ELF-1 (cell line): ENCODE data around the gene SCFD2.
"Not testable (repeated sequence)": the region's sequence is repeated elsewhere in the genome, so short reads cannot be mapped to it uniquely, and the experiment has no call there.

Source experiments
- DNase-seq: peaks from one replicate; pipeline ENCODE4 v3.0.0-alpha.2; 2016; ENCODE audit warnings: low read depth, low spot score

The SCFD2 gene

GRCh38 chr4:53238352-53238751 lies 127.5 kb downstream of the SCFD2 start:
- not testable (repeated sequence) for DNase-seq

GRCh38 chr4:53237811-53238210 lies 128.1 kb downstream of the SCFD2 start:
- not testable (repeated sequence) for DNase-seq

DNA sequence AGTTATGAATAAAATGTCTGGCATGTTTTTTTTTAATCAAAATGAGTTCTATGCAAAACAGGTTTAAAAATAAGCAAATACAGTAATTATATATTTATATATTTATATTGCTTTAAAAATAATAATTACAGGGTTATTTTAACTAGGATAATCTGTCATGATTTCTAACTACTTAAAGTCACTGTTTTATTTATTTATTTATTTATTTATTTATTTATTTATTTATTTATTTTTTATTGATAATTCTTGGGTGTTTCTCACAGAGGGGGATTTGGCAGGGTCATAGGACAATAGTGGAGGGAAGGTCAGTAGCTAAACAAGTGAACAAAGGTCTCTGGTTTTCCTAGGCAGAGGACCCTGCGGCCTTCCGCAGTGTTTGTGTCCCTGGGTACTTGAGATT lies 129.2 kb downstream of the SCFD2 start:
- not testable (repeated sequence) for DNase-seq

DNA sequence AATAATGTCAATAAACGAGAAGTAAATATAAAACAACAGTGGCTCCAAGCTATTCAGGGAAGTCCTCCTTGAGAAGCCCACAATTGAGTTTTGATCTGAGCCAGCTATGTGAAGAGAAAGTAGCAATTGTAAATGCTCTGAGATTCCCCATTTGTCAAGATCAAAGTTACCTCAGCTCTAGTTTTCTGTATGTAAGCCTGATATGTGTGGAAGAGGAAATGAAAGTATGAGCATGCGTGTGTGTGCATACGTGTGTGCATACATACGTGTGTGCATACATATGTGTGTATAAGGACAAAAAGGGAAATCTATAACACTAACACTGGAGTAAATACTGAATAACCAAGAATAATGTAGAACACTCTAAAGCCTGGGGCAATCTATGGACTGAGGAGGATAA lies 130.3 kb downstream of the SCFD2 start:
- no peak for DNase-seq

DNA sequence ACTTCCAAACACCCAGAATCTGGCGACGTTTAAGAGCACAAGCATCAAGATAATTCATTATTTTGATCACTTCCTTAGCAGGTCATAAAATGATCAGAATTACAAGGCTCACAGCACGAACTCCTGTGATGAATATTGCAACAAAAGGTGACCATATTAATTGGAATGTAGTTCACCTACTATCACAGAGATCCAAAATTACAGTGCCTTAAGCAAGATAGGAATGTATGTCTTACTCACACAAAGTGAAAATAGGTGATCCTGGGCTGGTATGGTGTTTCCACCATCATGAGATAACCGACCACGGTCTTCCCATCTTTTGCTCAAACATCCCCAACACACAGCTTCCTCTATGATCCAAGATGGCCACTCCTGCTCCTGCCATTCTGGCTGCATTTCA lies 131.2 kb downstream of the SCFD2 start:
- DNase-seq = no peak

DNA sequence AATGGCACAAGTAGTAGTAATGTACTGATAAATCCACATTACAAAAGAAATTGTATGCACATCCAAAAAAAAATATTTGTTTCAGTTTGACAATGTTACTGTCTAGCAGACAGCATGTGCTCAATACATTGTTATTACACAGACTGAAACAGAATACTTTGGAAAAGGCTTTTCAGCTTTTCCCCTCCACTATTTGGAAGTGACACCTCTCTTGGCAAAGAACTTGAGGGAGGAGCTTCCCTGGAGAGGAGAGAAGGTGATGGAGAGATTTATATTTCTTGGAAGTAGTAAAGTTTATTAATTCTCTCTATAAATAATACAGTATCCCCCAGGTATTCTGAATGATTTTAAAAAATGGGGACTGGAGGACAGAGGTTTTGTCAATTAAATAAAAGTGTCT lies 131.8 kb downstream of the SCFD2 start:
- no peak for DNase-seq

DNA sequence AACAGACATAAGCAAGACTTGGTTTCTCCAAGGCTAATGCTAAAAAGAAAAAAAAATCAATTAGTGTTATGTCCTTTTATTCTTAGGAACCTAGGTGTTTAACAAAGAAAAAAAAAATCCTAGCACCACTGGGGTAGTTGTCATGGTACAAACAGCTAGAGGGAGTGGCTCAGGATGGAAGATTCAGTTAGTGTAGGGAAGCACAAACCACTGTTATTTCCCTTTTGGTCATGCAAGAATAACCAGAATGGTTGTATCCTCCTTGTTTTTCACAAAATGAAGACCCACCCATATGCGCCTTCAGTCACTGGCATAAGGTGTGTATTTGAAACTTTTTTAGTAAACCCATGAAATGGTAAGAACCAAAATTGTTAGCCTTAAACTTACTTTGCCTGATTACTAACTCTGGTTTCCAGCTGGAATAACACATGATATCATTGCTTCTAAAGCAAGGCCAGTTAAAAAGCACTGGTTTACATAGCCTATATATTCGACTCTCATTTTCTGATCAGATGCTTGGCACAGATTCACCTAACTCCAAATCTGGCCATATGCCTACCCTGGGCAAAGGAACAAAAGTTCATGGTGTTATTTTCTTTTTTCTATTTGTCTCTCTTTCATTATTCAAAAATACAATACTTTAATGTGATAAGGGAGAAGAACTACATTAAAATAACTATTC lies 132.6 kb downstream of the SCFD2 start:
- DNase-seq = no peak

DNA sequence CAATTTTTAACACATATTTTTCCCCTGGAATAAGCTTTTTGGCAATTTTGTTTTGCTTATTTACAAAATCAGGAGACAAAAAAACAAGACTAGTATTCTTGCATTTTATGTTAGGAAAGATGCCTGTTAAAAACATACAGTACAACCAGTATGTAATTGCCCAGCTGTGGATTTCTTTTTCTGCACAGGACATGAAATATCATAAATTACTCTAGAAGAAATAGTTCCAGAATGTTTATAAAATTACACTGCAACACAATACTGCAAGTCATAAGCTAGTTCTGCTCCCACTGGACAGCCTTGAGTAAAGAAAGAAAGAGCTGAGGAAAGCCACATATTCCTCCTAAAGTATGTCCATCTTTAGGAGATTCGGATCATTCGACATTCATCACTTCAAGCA lies 133.5 kb downstream of the SCFD2 start:
- no peak for DNase-seq

GRCh38 chr4:53228036-53228435 lies 137.8 kb downstream of the SCFD2 start:
- DNase-seq = no peak

- DNase-seq = no peak
Measured at GRCh38 chr4:53227451-53227850, 138.4 kb downstream of the SCFD2 start.

- DNase-seq = no peak
Measured at GRCh38 chr4:53221832-53222480, 143.9 kb downstream of the SCFD2 start.

GRCh38 chr4:53219148-53219547 lies 146.7 kb downstream of the SCFD2 start:
- DNase-seq = not testable (repeated sequence)

DNA sequence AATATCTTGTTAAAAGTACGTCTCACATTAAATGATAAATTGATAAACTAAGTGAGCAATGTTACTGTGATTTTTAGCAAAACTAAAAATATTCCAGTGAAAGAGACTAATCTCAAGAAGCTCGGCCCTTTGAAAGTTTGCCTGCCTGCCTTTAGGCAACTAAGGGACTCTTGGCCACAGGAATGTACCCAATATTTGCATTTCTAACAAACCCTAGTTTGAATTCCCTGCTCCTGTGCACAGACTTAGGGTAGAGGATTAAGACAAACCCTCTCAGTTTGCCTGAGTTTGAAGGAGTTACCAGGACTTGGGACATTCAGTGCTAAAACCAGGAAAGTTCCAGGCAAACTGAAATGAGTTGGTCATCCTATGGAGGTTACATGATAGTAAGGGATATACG lies 157.1 kb downstream of the SCFD2 start:
- DNase-seq = peak; percentile 33

DNA sequence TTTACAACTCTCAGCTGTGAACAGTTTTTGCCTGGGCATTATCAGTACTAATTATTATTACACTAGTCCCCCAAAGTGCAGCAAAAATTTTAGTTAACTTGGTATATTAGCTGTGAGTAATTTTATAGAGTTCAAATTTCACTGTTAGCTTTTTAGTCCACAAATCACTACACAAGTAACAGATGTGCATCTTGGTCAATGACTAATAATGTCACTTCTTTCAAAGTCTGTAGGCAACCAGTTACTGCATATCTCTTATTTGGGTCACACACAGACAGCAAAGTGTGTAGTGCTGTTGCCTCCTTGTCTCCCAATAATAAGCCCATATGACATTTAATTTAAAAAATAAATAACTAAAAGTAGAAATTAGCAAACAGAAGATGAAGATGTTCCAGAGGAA lies 159.9 kb downstream of the SCFD2 start:
- no peak for DNase-seq

DNA sequence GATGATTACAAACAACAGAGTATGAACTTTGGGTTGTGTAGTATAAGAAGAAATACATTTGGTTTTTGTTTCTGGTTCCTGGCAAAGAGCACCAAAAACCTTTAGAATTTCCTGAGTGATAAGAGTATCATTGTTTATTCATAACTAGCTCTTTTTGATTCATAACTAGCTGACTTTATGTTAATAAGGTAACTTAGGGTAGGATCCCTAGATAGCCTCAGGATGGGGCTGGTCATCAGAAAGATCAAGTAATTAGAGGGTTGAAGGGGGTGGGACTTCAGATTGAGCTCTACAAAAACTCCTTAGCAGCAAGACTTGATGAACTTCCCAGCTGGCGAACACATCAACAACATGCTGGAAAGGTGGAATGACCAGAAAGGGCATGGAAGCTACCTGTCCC lies 166.5 kb downstream of the SCFD2 start:
- DNase-seq = no peak

GRCh38 chr4:53197772-53198142 lies 168.1 kb downstream of the SCFD2 start:
- no peak for DNase-seq

GRCh38 chr4:53196882-53197771 lies 168.7 kb downstream of the SCFD2 start:
- peak; percentile 21 for DNase-seq

GRCh38 chr4:53195815-53196661 lies 169.8 kb downstream of the SCFD2 start:
- no peak for DNase-seq

DNA sequence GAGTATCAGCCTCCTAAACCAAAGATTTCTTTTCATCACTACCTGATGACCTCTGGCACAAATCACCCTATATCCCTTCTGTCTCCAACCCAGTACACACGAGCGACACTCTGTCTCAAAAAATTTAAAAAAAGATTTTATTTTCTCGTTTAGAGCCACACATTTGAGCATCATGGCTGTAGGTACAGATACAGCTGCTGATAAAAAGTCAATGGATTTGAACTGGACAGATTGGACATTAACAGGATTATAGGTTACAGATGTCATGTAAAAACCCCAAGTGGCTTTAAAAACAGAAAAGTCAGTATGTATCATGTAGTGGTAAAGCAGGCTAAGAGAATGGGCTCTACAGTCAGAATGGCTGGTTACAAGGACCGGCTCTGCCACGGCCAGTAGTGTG lies 171.1 kb downstream of the SCFD2 start:
- no peak for DNase-seq

- DNase-seq = no peak
Measured at GRCh38 chr4:53193111-53193510, 172.8 kb downstream of the SCFD2 start.

GRCh38 chr4:53192496-53192895 lies 173.4 kb downstream of the SCFD2 start:
- no peak for DNase-seq

DNA sequence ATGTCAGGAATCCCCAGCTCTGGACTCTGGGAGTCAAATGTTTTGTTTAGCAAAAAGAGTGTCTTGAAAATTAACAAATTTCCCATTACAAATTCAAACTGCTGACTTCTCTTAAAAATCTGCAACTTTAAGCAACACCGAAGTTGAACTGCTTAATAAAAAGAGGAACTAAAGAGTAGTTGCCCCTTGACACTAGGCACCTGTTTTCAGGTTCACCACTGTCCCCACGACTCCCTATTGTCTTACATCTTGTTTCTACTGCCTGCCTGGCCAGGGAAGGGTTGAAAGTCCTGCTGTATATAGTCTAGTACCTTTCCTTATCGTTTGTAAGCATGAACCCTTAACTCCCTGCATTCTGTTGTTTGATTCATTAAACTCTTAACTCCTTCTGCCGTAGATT lies 173.9 kb downstream of the SCFD2 start:
- no peak for DNase-seq
